ENCODE results near the gene ATP2C2.

Gene ATP2C2

DNA sequence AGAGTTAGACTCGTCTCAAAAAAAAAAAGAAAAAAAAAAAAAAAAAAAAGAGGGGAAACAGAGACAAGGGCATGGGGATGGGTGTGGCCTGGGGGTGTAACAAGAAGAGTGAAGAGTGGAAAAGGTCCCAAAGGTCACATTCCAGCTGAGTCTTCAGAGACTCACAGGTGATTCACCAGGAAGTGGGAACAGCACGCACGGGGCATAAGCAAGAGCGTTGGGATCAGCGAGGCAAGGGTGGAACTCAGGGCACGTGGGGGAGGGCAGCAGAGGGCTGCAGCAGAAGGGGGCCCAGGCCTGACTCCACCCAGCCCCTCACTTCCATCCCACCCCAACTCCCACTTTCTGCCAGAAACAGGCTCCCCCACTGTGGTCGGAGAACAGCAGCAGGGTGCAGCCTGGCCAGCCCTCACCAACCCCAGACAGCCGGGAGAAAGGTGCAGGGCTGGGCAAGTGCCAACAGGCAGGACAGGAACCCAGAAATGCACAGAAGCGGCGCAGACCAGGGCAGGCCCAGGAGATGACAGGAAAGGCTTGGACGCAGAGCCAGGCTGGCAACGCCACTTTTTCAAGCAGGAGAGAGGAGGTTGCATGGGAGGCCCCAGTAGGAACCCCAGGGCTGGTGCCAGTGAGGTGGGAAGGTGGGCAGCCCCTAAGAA is 132.9 kb downstream of the ATP2C2 start:
- DNase-seq: no peak

GRCh38 chr16:84502075-84502474 is 133.7 kb downstream of the ATP2C2 start:
- DNase-seq: no peak

- no peak for DNase-seq
These were observed 134.2 kb downstream of the ATP2C2 start for GRCh38 chr16:84502581-84502980.

GRCh38 chr16:84503751-84504395 is 135.5 kb downstream of the ATP2C2 start:
- peak; percentile 1 for DNase-seq

- DNase-seq: peak; percentile 96
These were observed 136.3 kb downstream of the ATP2C2 start, which contains the start of gene MEAK7 for GRCh38 chr16:84504420-84505248. TSS of gene MEAK7 (minus strand) at chr16:84504659. CDS start at chr16:84498086, 6,573 bp downstream.

DNA sequence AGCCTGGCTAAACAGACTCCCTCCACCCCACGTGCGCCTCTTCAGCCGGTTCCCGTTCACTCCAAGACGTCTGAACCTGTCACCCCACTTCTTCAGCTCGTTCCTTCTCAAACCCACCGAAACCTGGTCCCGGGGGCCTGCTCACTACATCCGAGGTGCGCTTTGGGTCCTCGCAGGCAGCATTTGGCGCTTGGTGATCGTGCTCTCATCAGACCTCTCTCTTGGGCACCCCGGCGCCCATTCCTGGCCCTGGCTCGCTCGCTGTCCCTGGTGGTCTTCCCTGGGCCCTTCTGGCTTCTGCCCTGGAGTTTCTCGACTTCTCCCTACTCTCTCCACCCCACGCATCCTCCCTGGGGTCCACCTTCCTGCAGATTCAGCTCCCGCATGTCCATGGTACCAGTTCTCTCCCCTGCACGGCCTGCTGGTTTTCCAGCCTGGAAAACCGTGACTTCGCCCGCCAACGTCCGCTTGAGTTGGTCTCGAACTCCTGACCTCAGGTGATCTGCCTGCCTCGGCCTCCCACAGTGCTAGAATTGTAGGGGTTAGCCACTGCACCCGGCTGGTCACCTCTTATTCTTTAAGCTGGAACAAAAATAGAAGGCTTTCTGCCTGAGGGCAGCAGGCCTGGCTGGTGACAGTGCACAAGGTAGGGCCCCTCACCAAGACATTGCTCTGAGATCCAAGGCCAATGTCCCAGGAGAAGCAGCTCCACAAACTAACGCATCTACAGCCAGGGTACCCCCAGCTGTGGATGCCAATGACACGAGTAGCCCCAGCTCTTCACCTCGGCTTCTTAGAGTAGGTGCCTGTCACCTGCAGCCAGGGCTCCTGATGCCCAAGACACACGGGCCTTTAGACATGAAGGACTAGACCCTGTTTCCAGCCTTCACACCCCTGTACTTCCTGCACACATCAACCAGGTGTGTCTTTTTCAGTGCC is 137.2 kb downstream of the ATP2C2 start:
- DNase-seq: peak; percentile 8

- DNase-seq: peak; percentile 21
These were observed 139.0 kb downstream of the ATP2C2 start for GRCh38 chr16:84507011-84507982.

DNA sequence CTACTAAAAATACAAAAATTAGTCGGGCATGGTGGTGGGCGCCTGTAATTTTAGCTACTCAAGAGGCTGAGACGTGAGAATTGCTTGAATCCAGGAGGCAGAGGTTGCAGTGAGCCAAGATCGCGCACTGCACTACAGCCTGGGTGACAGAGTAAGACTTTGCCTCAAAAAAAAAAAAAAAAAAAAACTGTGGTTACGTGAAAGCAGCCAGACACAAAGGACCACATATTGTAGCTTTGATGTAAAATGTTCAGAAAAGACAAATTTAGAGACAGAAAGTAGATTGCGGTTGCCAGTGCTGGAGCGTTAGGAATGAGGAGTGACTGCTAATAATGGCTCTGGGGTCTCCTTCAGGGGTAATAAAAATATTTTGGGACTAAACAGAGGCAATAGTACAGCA is 140.2 kb downstream of the ATP2C2 start:
- peak; percentile 28 for DNase-seq

DNA sequence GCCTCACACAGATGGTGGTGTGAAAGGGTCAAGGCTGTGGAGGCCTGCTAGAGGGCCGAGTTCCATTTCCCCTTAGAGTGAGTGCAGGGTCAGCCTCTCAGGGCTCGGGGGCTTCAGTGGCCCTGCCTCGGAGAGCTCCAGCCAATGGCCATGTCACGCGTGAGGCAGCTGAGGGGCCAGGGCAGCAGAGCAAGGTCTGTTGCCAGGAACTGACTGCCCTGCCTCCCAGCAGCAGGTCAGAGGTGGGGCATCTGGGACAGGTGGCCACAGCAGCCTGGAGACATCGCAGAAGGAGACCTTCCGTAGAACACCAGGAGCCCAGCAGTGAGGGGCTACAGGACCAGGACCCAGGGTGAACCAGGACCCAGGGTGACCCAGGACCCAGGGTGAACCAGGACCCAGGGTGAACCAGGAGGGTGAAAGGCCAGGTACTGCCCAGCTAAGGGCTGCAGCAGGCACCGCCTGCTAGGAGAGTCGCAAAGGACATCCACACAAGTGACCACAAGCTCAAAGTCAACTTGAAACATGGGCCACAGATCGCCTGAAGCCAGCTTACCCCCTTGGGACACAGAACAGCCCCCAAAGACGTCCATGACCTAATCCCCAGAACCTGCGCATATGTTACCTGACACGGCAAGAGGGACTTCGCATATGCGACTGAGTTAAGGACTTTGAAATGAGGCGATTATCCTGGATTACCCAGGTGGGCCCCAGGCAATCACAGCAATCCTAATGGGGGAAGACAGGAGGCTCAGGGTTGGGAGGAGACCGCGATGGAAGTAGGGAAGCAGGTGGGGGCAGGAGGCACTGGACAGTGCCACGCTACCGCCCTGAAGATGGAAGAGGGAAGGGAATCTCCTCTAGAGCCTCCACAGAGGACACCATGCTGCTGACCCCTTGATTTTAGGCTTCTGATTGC is 141.0 kb downstream of the ATP2C2 start:
- DNase-seq: peak; percentile 8

DNA sequence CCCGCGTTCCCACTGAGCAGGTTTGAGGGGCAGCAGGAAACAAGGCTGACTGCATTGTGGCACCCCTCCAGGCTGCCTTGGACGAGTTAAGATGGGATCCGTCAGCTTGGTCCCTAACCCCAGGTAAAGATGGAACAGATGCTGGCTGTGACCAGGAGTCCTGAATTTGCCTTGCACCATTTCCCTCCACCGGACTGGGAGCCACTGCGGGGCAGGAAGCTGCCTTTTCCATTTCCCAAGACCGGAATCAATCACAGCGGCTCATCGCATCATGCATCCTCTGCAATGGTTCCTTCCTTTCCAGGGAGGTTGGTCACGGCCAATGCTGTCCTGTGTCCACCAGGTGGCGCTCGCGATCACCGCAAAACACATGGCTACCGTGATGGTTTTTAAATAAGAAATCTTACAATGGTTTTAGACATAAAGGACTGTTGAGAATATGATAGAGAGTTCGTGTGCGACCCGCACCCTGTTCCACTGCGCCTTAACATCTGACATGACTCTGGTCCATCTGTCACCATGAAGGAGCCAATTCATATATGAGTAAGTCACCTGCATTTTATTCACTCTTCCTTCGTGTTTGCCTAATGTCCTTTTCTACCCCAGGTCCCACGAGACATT is 143.0 kb downstream of the ATP2C2 start:
- peak; percentile 77 for DNase-seq

DNA sequence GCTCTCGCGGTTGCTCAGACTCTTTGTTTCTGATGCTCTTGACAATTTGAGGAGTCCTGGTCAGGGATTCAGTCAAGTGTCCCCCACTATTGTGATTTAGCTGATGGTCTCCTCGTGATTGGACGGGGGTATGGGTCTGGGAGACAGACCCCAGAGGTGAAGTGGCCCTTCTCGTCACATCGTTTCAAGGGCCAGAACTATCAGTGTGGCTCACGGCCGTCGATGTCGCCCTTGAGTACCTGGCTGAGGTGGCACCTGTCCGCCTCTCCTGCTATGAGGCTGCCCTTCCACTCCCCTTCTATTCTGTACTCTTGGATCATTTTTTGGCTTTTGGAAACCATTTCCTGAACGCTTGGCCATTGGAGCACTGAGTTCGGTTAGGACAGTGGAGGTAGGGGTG is 143.5 kb downstream of the ATP2C2 start:
- DNase-seq: no peak

DNA sequence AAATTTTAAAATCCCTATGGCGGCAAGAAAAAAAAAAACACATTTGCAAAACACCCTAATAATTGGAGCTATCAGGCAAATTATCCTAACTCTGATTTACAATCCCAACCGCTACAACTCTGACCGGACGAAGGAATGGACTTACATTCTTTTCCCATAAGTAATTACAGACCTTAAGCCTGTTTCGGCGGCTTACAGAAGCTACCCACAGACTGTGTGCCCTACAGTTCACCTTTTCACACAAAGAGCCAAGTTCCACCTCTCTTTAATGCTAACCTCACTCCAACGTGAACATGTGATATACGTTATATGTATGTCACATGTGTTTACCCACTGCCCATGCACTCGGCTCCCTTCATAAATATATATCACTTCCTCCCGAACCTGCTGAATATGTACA is 144.8 kb downstream of the ATP2C2 start:
- no peak for DNase-seq

DNA sequence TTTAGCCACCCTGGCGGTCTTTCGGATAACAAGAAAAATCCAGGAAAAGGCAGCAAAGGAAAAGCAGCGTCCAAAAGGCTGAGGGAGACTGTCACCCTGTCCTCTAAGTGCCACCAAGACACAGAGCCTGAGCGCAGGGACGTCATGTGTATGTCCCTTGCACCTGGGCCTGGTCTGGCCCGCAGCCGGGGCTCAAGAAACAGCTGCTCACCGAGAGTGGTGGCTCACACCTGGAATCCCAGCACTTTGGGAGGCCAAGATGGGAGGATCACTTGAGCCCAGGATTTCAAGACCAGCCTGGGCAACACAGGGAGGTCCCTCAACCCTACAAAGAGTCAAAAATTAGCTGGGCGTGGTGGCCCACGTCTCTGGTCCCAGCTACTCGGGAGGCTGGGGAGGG is 145.3 kb downstream of the ATP2C2 start:
- DNase-seq: no peak

Data from CD4-positive, alpha-beta T cell treated with Interleukin-15 for 1 hour (primary cell).